OCI-LY3 (cell line): ENCODE measurements around the gene SLC1A1.

Experiments
- H2AFZ ChIP-seq: fragments of 200-600, 300-600 bp; shearing (Covaris generic); 2 replicates; pipeline ENCODE4 v1.6.0; 2014; ENCODE audit warnings: antibody characterized with exemption, low read depth, low read length
- H3K27ac ChIP-seq: fragments of 200-600, 300-600 bp; sonication (generic); 2 replicates; pipeline ENCODE4 v1.5.1; 2014; ENCODE audit warnings: mild to moderate bottlenecking, low read length, moderate library complexity, mixed read lengths
- H3K27me3 ChIP-seq: fragments of 200-600, 300-600 bp; sonication (generic); 2 replicates; pipeline ENCODE4 v1.6.1; 2014; ENCODE audit warnings: low read depth, low read length, mixed read lengths
- H3K36me3 ChIP-seq: fragments of 200-600, 300-600 bp; sonication (generic); replicated peaks from 2 replicates; pipeline ENCODE3; 2014; ENCODE audit warnings: low read depth, low read length, mixed read lengths
- H3K4me1 ChIP-seq: fragments of 300-600, 200-600 bp; sonication (generic); 2 replicates; pipeline ENCODE4 v1.6.1; 2014; ENCODE audit warnings: low read length, mixed read lengths
- H3K4me2 ChIP-seq: fragments of 200-600, 300-600 bp; sonication (generic); 2 replicates; pipeline ENCODE4 v1.6.1; 2014; ENCODE audit warnings: low read length, mixed read lengths
- H3K4me3 ChIP-seq: fragments of 300-600, 200-600 bp; sonication (generic); 2 replicates; pipeline ENCODE4 v1.5.1; 2014; ENCODE audit warnings: antibody characterized with exemption, mild to moderate bottlenecking, low read length, moderate library complexity
- H3K79me2 ChIP-seq: fragments of 300-600, 200-600 bp; shearing (Covaris generic); 2 replicates; pipeline ENCODE4 v1.6.1; 2014; ENCODE audit warnings: mild to moderate bottlenecking, low read length, mixed read lengths
- H3K9ac ChIP-seq: fragments of 300-600, 200-600 bp; shearing (Covaris generic); 2 replicates; pipeline ENCODE4 v1.6.0; 2014; ENCODE audit warnings: mild to moderate bottlenecking, low read length, moderate library complexity
- H3K9me3 ChIP-seq: fragments of 200-600, 300-600 bp; shearing (Covaris generic); 2 replicates; pipeline ENCODE4 v1.6.1; 2014; ENCODE audit warnings: low read length, mixed read lengths; ENCODE audit not compliant: insufficient read depth
- H4K20me1 ChIP-seq: fragments of 200-600, 300-600 bp; sonication (generic); 2 replicates; pipeline ENCODE4 v1.6.1; 2016; ENCODE audit warnings: low read length, mixed read lengths; ENCODE audit not compliant: insufficient read depth
- CTCF ChIP-seq: fragments of 200-600, 300-600 bp; sonication (generic); IDR thresholded peaks from 2 replicates; pipeline ENCODE4 v1.5.1; 2014; ENCODE audit warnings: antibody characterized with exemption, low read length, low read depth
- EZH2phosphoT487 ChIP-seq: fragments of 200-600 bp; shearing (Covaris generic); IDR thresholded peaks from 2 replicates; pipeline ENCODE4 v1.6.1; 2018; ENCODE audit warnings: antibody characterized with exemption, mixed run types, low read depth

SLC1A1 gene

GRCh38 chr9:4486176-4486575 is 4.1 kb upstream of the SLC1A1 start:
- H4K20me1 ChIP-seq: no peaks in the 10 kb centered on the region
- TF ChIP-seq CTCF: no peak
- TF ChIP-seq EZH2phosphoT487: no peak
- no peaks in the 10 kb centered on the region for H3K36me3 ChIP-seq

GRCh38 chr9:4489562-4489918 is 728 bp upstream of the SLC1A1 start:
- Histone ChIP-seq H3K27ac (no peak overlapping the region), H3K4me2 (peak overlapping the region; percentile 46; the same call in 1 of the 2 replicates), H3K9me3 (no peaks in the 10 kb centered on the region), H4K20me1 (no peaks in the 10 kb centered on the region), H2AFZ (no peak overlapping the region), H3K79me2 (no peaks in the 10 kb centered on the region), H3K36me3 (no peaks in the 10 kb centered on the region), H3K4me1 (peaks cover 14% of the 10 kb centered on the region), H3K4me3 (peak overlapping the region; percentile 60; the same call in 1 of the 2 replicates), H3K27me3 (peaks cover 20% of the 10 kb centered on the region), H3K9ac (no peak overlapping the region)
- TF ChIP-seq EZH2phosphoT487 (no peak), CTCF (no peak)

More at GRCh38 chr9:4486176-4486575, 4.1 kb upstream of the SLC1A1 start:
- H2AFZ ChIP-seq: no peak overlapping the region
- peaks cover 14% of the 10 kb centered on the region for H3K4me1 ChIP-seq
- H3K9me3 ChIP-seq: no peaks in the 10 kb centered on the region
- H3K27ac ChIP-seq: no peak overlapping the region
- H3K27me3 ChIP-seq: peaks cover 15% of the 10 kb centered on the region
- H3K79me2 ChIP-seq: no peaks in the 10 kb centered on the region
- peak overlapping the region; percentile 33 for H3K4me2 ChIP-seq
- H3K4me3 ChIP-seq: 0 out of 2 replicates have a peak overlapping the region, but pooled peaks have one; percentile 7
- H3K9ac ChIP-seq: no peak overlapping the region

- peaks cover 12% of the 10 kb centered on the region for H3K4me1 ChIP-seq
- no peaks in the 10 kb centered on the region for H3K36me3 ChIP-seq
- H3K4me2 ChIP-seq: peak overlapping the region; percentile 46
- no peak overlapping the region for H3K27ac ChIP-seq
- H3K9me3 ChIP-seq: no peaks in the 10 kb centered on the region
- peaks cover 20% of the 10 kb centered on the region for H3K27me3 ChIP-seq
- no peak overlapping the region for H3K9ac ChIP-seq
- H4K20me1 ChIP-seq: no peaks in the 10 kb centered on the region
- TF ChIP-seq EZH2phosphoT487 (no peak), CTCF (no peak)
- no peak overlapping the region for H2AFZ ChIP-seq
- peak overlapping the region; percentile 60 for H3K4me3 ChIP-seq
- H3K79me2 ChIP-seq: no peaks in the 10 kb centered on the region
Measured at GRCh38 chr9:4490705-4491625, 697 bp downstream of the SLC1A1 start.

GRCh38 chr9:4491626-4491975 is 1.3 kb downstream of the SLC1A1 start:
- Histone ChIP-seq H3K27ac (no peak overlapping the region), H3K36me3 (no peaks in the 10 kb centered on the region), H3K9ac (no peak overlapping the region), H3K27me3 (peaks cover 20% of the 10 kb centered on the region), H3K4me2 (no peak overlapping the region), H2AFZ (no peak overlapping the region), H3K9me3 (no peaks in the 10 kb centered on the region), H4K20me1 (no peaks in the 10 kb centered on the region), H3K4me1 (peaks cover 12% of the 10 kb centered on the region), H3K4me3 (no peak overlapping the region), H3K79me2 (no peaks in the 10 kb centered on the region)
- TF ChIP-seq EZH2phosphoT487 (no peak), CTCF (no peak)
